ENCODE measurements around the gene MGMT. TPM values are rescaled to one million over a fixed set of nuclear protein-coding genes. Genes with fewer than 3 reads are reported as not detected.

The MGMT gene
- total and polyA plus RNA-seq, 2 donors (not counting 3 experiments of a cell fraction or from before 2014, with no cell fraction given), result 15.0 to 15.2 TPM

DNA sequence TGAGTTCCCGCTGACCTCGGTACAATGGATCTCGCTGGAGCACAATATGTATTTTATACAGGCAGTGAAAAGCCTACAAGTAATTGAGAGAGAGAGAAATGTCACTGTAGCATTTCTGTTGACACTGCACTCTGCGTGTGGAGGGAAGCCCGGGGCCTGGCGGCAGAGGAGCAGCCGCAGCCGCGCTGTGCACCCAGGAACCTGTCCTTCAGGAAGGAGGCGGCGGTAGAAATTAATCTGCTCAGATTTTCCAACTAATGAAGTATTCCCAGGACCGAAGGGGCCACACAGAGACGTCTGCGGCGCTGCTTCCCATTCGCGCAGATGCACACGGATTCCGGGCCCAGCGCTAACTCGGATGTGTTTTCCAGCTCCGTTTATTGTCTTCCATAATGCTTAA lies 327.0 kb downstream of the MGMT start:
- Histone ChIP-seq H3K79me2 (ENCODE audit: control insufficient read depth, insufficient read depth, low read length) (no peaks in the 10 kb centered on the region), H3K36me3 (ENCODE audit: control insufficient read depth in 2 of 2, extremely low read depth in 1 of 2, insufficient read depth in 2 of 2, low read length in 2 of 2) (no peaks in the 10 kb centered on the region), H3K9me1 (replicated peaks; ENCODE audit: control insufficient read depth, extremely low read depth, insufficient read depth, low read length) (no peaks in the 10 kb centered on the region), H3K27ac (ENCODE audit: insufficient read depth, low read depth, low read length) (no peak overlapping the region), H3K4me3 (replicated peaks in 1 of 3; ENCODE audit: insufficient read depth in 1 of 3, low read depth in 1 of 3, low read length in 3 of 3) (no peak overlapping the region), H3K9me3 (replicated peaks; ENCODE audit: control insufficient read depth, insufficient read depth, low read length) (peaks cover 3% of the 10 kb centered on the region), H3K9ac (replicated peaks; ENCODE audit: extremely low read depth, insufficient read depth, low read length) (no peak overlapping the region), H3K27me3 (ENCODE audit: control insufficient read depth in 2 of 2, insufficient read depth in 2 of 2, low read length in 2 of 2) (no peaks in the 10 kb centered on the region), H2AFZ (ENCODE audit: low read depth, low read length) (no peak overlapping the region), H3K4me1 (ENCODE audit: control insufficient read depth, extremely low read depth, insufficient read depth, low read length) (no peaks in the 10 kb centered on the region), H4K20me1 (replicated peaks; ENCODE audit: control insufficient read depth, extremely low read depth, insufficient read depth, low read length) (no peaks in the 10 kb centered on the region), H3K4me2 (ENCODE audit: insufficient read depth, low read length) (no peak overlapping the region)
- FAIRE-seq (no peak), DNase-seq (ENCODE audit: low read depth, low spot score) (no peak)
- dilution Hi-C loops (cut with MboI; ENCODE audit: extremely low pct_ligation_motif_present, low sequenced_read_pairs), result no loop called here
- intact Hi-C loops (cut with micrococcal nuclease), result no loop called here
- ChIA-PET CTCF (no interaction called here), POLR2A (no interaction called here)
- TF ChIP-seq, protein P1, sequence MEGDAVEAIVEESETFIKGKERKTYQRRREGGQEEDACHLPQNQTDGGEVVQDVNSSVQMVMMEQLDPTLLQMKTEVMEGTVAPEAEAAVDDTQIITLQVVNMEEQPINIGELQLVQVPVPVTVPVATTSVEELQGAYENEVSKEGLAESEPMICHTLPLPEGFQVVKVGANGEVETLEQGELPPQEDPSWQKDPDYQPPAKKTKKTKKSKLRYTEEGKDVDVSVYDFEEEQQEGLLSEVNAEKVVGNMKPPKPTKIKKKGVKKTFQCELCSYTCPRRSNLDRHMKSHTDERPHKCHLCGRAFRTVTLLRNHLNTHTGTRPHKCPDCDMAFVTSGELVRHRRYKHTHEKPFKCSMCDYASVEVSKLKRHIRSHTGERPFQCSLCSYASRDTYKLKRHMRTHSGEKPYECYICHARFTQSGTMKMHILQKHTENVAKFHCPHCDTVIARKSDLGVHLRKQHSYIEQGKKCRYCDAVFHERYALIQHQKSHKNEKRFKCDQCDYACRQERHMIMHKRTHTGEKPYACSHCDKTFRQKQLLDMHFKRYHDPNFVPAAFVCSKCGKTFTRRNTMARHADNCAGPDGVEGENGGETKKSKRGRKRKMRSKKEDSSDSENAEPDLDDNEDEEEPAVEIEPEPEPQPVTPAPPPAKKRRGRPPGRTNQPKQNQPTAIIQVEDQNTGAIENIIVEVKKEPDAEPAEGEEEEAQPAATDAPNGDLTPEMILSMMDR (IDR thresholded peaks at IDR 0.05; ENCODE audit: extremely low read depth in 1 of 2, insufficient read depth in 1 of 2, low read depth in 1 of 2, low read length in 2 of 2), result no peak
- TF ChIP-seq JUN (IDR thresholded peaks at IDR 0.05; ENCODE audit: borderline replicate concordance, insufficient read depth, insufficient read length, low read depth) (no peak), GATA2 (IDR thresholded peaks at IDR 0.05; ENCODE audit: insufficient read depth, insufficient read length, low read depth, low read length) (no peak), POLR2A (IDR thresholded peaks at IDR 0.05; ENCODE audit: low read depth, low read length) (no peak), MAX (IDR thresholded peaks at IDR 0.05; ENCODE audit: insufficient read depth, insufficient read length) (no peak), POLR2AphosphoS5 (IDR thresholded peaks at IDR 0.05; ENCODE audit: insufficient read depth, low read depth, low read length) (no peak), FOS (IDR thresholded peaks at IDR 0.05; ENCODE audit: borderline replicate concordance, insufficient read depth, low read length) (no peak), EZH2 (IDR thresholded peaks at IDR 0.05; ENCODE audit: borderline replicate concordance, low read depth, low read length, severe bottlenecking) (no peak), MYC (IDR thresholded peaks at IDR 0.05; ENCODE audit: low read depth, low read length) (no peak)
- BruUV-seq (replicated peaks), result no TSS peak
